Amniotic epithelial cell (primary cell): ENCODE data around the gene FBP1.

Experiments used
- DNase-seq: peaks from one replicate; pipeline ENCODE4 v3.0.0-alpha.2; 2010; ENCODE audit warnings: low read depth

The FBP1 gene

GRCh38 chr9:94639061-94639998 is at the start of gene FBP1:
Gene FBP1 (minus strand): TSS chr9:94639518. CDS start chr9:94639310, 208 bp downstream.
- peak; percentile 22 for DNase-seq

DNA sequence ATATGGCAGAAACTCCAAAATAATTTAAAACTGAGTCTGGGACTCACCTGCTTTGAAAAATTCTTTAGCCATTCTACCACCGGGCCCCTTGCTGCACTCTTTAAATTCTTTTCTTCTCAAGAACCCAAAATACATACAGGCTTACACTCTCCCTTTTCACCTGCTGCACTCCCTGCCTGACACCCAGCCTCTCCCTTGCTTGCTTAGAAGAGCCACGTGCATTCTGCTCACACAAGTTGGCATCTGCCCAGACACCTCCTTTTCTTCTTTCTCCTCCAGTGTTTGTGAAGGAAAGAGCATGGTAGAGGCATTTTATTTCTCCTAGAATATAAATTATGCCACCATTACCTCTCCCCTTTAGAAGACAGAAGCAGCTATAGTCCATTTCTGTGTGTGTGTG is 48.1 kb upstream of the FBP1 start:
- no peak for DNase-seq

DNA sequence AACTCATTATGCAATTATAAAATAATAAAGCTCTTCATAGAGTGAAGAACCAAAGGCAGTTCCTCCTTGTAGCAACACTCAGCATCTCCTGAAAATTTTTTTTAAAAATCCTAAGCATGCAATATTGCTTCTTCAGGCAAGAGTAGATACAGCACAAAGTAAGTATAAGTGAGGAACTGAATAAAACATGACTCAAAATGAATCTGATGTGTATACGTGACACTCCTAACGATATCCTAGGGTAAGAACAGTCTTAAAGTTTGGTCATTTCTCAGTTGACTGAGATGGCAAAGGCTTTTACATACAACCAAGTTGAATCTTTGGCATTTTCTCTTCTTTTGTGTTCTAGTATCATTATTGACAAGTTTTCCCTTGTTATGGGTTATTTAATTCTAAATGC is 46.0 kb upstream of the FBP1 start:
- DNase-seq: no peak

DNA sequence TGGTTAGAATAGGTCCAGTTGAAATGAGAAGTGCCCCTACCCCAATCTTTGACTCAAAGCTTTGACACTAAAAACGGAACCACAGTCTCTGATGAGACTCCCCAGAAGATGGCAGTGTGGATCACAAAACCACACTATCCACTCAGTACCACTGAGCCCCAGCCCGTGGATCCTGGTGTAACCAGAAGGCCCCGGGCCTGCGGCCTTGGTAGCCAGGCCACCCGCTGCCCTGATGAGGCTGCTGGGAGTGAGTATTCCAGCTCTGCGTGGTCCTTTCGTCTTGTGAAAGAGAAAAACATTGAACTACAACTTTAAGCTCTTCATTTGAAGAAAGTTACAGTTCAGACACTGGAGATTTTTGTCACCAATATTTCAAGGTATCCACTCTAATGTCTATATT is 42.2 kb upstream of the FBP1 start:
- DNase-seq: peak; percentile 79

GRCh38 chr9:94680621-94681020 is 41.3 kb upstream of the FBP1 start:
- no peak for DNase-seq

- no peak for DNase-seq
Observed at GRCh38 chr9:94680020-94680419, 40.7 kb upstream of the FBP1 start.

- DNase-seq: no peak
Observed at GRCh38 chr9:94679587-94679986, 40.3 kb upstream of the FBP1 start.

GRCh38 chr9:94677929-94678328 is 38.6 kb upstream of the FBP1 start:
- DNase-seq: no peak

- DNase-seq: no peak
Observed at GRCh38 chr9:94676446-94677131, 37.3 kb upstream of the FBP1 start.

DNA sequence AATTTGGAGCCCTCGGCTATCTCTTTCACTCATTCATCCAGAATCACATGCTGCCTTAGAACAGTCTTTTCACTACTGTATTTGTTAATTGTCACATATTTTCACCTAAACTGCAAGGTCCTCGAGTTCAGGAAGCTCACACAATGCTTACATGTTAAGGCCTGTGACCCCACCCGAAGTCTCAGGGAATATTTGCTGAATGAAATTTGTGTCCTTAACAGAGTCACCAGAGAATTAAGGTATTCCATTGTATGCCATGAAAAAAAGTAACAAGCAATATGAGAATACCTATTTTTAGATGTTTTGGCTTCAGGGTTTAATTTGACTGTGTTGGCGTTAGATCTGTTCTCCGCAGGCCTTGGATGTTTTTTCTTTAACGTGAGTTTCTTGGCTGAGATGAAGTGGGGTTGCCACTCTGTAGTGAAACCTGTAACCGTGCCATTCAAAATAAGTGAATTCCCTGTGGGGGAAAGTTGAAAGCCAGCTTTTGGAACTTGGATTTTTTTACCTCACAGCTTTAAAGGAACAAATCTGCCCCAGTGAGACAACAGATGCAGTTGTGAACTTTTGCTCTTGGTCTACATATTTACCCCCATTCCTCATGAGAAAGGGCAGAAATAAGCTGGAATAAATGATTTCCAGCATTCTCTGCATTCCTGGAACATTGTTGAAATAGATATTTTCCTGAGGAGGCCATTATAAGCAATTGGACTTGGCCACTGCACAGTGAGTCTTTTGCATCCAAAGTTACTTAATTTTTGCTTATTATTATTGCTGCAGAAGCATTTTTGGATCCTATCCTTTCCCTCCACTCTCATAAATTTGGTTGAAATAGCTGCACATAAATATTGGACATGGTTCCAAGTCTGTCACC is 35.9 kb upstream of the FBP1 start:
- peak; percentile 21 for DNase-seq

DNA sequence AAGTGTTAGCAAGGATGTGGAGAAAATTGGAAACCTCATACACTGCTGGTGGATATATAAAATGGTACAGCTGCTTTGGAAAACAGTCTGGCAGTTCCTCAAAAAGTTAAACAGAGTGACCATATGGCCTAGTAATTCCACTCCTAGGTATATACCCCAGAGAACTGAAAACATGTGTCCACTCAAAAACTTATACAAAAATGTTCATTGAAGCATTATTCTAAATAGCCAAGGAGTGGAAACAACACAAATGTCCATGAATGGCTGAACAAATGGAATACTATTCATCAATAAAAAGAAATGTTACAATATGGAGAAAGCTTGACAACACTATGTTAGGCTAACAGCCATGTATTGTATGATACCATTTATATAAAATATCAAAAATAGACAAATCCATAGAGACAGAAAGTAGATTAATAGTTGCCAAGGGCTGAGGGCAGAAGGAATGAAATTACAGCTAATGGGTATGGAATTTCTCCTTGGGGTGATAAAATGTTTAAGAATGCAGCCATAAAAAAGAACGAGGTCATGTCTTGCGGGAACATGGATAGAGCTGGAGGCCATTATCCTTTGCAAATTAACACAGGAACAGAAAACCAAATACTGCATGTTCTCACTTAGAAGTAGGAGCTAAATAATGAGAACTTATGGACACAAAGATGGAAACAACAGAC is 33.6 kb upstream of the FBP1 start:
- DNase-seq: peak; percentile 80

DNA sequence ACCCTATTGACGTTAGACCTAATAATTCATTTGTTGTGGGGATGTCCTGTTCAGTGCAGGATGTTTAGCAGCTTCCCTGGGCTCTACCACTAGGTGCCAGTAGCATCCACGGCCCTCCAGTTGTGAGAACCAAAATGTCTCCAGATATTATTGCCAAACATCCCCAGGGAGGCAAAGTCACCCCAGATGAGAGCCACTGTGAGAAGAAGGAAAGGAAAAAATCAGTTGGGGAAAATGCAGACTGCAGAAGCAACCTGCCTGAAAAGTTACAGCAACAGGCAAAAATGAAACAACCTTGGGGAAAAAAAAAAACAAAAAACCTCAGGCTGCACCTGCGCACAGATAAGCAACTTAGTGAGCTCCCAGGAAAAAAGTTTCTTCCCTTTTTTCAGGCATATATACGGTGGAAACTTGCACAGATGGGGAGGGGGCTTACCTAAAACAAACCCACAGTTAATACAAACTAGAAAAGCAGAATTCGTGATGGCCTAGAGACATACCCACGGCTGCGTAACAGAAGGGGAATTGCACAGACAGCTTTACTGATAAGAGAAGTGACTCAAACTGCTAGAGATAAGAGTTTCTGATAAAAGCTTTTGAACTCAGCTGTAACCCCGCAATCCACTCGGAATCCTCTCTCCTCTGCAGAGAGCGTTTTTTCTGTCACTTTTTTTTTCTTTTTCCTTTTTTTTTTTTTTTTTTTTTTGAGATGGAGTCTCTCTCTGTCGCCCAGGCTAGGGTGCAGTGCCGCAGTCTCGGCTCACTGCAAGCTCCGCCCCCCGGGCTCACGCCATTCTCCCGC is 29.8 kb upstream of the FBP1 start:
- DNase-seq: peak; percentile 94

GRCh38 chr9:94668418-94668927 is 29.2 kb upstream of the FBP1 start:
- DNase-seq: no peak

DNA sequence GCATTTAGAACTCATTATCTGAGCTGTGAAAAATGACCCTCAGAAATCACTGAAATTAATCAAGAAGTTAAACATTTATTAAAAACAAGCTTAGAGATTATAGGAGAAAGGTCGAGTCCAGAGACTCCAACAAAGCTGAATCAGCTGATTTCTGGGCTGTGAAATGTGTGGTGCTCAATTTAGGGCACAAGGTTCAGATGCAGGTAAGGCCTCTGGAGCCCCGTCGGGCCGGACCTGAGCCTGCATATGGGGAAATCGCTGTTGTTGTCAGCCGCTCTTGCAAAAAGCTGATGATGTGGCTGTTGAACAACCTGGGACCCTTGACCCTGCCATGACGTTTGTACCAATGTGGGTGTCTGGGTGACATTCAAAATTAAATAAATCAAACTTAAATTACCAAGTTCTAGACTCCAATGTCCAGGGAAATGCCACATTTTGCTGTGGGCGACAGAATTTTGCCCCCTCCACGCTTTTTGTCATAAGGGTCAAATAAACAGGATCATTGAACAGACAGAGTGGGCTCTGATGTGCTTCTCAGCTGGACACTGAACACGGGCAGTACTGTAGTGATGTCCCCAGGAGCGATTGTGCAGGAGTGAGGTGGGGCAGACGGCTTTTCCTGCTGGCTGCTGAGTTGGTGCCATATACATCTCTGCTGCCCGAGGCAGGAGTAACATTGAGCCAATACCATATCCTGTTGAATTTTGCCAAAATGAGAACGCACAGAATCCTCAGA is 27.2 kb upstream of the FBP1 start:
- DNase-seq: no peak

DNA sequence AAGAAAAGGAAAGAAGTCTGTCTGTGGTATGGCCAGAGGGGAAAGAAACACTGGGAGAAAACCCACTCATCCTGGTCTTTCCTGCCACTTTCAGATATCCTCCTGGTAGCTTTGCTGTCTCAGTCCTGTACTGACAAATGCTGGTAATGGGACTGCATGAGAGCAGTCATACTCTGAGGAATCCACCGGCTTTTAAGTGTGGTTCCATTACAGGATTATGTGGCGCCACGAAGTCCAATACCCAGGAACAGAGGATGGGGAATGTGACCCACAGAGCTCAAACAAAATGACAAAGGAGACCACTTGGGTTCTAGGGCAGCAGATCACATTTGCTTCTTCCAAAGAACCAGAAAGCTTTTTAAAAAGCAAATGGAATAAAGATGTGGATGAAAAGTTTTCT is 26.3 kb upstream of the FBP1 start:
- DNase-seq: no peak

GRCh38 chr9:94664801-94665200 is 25.5 kb upstream of the FBP1 start:
- DNase-seq: no peak

DNA sequence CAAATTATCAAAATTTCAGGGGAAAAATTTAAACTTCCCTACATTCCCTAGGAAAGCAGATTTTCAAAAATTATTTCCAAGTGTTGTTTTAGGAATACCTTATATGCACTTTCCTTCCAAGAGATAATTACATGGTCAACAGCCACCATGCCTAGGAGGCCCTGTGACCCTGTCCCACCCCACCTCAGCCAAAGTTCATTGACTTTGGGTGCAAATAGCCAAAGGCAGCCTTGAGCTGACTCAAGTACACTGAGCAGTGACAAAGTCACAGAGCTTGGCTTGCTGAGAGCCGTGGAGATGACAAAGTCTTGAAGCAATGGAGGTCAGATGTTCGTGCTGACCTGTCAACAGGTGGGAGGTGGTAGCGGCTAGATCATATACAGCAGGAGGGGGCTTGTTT is 24.3 kb upstream of the FBP1 start:
- no peak for DNase-seq

DNA sequence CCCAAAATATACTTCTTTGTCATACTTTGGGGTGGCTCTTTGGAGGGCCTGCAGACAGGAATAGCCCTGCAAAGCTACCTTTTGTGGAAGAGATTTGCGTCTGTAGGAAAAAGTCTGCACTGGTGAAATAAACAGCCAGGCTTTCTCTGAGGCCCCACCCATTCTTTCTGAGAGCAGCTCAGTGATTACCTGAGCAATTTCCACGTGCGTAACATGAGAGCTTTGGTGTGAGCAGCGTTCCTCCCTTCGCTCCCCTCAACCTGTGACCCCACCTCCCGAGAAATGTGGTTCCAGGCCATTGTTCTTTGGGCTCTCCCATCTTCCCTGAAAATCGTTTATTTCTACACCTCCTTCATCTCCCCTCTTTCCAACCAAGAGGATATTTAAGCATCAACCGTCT is 23.8 kb upstream of the FBP1 start:
- DNase-seq: no peak

DNA sequence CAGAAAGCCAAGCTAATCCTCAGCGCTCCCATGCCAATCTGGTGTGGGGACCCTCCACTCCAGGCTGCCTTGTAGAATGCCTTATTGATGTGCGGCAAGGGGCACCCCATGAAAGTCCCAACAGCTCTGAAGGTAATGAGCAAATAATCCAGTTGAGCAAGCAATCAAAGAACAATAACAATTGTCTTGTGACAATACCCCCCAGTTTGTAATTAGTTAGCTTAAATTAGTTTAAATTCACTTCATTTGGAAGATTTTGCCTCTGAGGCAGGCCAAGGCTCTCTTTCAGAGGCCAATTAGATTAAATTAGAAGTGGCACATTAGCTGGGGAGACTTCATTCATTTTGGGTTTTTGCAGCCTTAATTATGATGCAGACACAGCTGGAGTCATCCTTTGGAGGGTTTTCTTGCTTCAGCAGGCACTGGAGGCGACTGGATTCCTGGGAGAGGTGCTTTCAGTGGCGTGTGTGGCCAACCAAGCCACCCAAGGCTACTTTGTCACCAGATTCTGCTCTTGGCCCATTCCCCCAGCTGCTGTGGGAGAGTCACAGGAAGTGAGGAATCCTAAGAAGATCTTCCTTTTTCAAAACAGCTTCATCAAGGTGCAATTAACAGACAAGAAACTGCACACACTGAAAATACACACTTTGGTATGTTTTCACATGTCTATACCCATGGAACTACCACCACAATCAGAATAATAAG is 17.9 kb upstream of the FBP1 start:
- DNase-seq: no peak
